GM12892 (cell line): ENCODE data around the gene PHLPP2.

Source experiments
- POLR2A ChIP-seq: IDR thresholded peaks from 2 replicates; pipeline ENCODE4 v1.6.1; 2011; ENCODE audit warnings: low read depth, low read length, control low read depth
- POLR2AphosphoS5 ChIP-seq: IDR thresholded peaks from 2 replicates; pipeline ENCODE4 v1.6.1; 2011; ENCODE audit warnings: low read depth, low read length, control low read depth
- TAF1 ChIP-seq: IDR thresholded peaks from 2 replicates; pipeline ENCODE4 v1.6.1; 2011; ENCODE audit warnings: low read depth, mild to moderate bottlenecking, control low read depth, low read length, borderline replicate concordance

DNA sequence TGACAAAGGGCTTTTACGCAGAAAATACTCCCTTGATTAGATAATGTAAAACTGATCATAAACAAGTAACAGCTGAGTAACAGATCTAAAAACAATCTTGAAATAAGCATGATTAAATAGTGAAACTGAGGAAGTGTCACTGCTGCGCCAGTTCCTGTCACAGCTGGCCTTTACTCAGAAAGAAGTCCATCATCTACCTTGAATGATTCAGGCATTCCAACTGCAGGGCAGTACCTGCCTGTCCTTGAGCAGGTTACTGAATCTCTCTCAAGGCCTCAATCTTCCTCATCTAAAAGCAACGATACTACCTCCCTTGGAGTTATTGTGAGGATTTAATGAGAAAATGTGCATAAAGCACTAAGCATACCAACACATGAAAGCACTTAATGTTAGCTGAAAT, 12.7 kb downstream of the PHLPP2 start:
- TF ChIP-seq POLR2A = no peak
- no peak for TF ChIP-seq POLR2AphosphoS5
- TF ChIP-seq TAF1 = no peak
